ENCODE measurements around the gene PRKAG2.
"Not testable (repeated sequence)": the region's sequence is repeated elsewhere in the genome, so short reads cannot be mapped to it uniquely, and the experiment has no call there.

Gene PRKAG2

DNA sequence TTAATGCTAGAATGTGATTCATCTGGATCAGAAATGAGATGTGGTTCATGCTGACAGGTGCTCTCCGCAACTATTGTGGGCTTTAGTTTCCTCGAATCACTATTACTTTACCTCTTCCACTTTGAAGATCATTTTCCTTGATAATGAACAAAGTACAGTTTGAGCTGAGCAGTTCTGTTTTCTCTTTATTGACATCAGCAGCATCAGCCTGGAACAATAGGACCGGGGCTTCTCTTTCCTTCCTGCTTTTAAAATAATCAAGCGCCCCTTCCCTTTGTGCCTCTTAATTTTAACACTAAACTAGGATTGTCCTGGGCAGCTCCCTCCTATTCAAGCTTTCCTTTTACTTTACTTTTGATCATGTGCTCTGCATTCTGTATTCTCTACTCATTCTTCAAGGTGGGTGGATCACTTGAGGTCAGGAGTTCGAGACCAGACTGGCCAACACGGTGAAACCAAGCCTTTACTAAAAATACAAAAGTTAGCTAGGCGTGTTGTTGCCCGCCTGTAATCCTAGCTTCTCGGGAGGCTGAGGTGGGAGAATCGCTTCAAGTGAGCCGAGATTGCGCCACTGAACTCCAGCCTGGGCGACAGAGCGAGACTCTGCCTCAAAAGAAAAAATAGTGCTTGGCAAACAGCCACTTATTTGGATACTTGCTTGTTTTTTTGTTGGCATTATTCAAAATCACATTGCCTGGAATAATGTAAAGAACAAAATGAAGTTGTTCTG lies 290.2 kb downstream of the PRKAG2 start:
- no peak for DNase-seq (ENCODE audit: low spot score)

GRCh38 chr7:151585744-151586393 lies 291.0 kb downstream of the PRKAG2 start:
- DNase-seq (ENCODE audit: low spot score) = no peak

DNA sequence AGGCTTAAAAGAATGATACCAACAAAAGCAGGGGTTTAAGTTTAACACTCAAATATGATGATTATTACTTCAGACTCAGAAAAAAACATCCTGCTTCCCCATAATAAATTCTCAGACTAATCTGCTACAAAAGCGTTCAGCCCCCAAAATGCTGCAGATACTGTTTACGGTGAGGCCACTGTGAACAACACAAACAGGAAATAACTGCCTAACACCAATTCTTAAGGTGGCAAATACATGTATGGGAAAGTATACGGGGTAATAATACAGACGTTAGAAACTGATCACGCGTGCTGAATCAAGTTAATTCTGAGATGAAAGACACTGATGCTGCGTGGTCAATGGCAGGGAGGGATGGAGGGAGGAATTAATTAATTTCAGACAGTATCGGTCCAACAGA lies 295.2 kb downstream of the PRKAG2 start:
- no peak for DNase-seq (ENCODE audit: low spot score)

GRCh38 chr7:151579644-151580043 lies 297.3 kb downstream of the PRKAG2 start:
- no peak for DNase-seq (ENCODE audit: low spot score)

DNA sequence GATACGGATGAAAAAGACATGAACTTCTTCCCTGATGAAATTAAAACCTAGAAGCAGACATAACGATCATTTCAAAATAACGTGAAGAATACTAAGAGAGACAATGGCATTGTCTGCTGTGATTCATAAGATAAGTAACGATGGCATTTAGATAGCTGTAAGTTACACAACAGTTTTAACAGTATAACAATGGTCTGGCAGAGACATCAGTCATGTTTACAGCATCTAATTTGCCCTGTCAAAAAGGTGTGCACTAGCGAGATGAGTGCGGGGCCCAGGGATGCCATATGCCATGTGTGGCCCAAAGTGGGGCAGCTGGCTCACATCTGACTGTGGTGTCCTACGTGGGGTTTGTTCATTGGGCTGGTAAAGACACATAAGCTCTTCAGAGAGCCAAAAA lies 301.5 kb downstream of the PRKAG2 start:
- DNase-seq (ENCODE audit: low spot score) = no peak

- DNase-seq (ENCODE audit: low spot score) = not testable (repeated sequence)
Observed at GRCh38 chr7:151573046-151573445, 303.9 kb downstream of the PRKAG2 start.

DNA sequence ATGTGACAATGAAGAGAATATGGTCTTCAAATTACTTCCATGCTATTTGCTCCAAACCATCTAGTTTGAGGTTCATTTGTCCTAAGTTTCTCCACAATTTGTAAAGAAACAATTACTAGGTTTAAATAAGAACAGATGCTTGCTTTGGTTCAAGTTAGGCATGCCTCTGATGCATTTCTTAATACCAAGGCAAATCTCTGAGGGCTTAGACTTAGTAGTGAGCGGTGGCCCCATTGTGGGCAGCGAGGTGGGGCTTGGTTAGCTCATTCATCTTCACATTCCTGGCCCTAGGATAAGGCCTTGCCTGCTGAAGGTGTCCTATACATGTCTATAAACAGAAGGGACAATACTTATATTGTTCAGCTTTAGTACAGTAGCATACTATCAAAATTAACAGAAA lies 304.8 kb downstream of the PRKAG2 start:
- no peak for DNase-seq (ENCODE audit: low spot score)

GRCh38 chr7:151571471-151571870 lies 305.4 kb downstream of the PRKAG2 start:
- DNase-seq (ENCODE audit: low spot score) = no peak

- DNase-seq (ENCODE audit: low spot score) = peak; percentile 22
Observed at GRCh38 chr7:151570366-151570915, 306.5 kb downstream of the PRKAG2 start.

DNA sequence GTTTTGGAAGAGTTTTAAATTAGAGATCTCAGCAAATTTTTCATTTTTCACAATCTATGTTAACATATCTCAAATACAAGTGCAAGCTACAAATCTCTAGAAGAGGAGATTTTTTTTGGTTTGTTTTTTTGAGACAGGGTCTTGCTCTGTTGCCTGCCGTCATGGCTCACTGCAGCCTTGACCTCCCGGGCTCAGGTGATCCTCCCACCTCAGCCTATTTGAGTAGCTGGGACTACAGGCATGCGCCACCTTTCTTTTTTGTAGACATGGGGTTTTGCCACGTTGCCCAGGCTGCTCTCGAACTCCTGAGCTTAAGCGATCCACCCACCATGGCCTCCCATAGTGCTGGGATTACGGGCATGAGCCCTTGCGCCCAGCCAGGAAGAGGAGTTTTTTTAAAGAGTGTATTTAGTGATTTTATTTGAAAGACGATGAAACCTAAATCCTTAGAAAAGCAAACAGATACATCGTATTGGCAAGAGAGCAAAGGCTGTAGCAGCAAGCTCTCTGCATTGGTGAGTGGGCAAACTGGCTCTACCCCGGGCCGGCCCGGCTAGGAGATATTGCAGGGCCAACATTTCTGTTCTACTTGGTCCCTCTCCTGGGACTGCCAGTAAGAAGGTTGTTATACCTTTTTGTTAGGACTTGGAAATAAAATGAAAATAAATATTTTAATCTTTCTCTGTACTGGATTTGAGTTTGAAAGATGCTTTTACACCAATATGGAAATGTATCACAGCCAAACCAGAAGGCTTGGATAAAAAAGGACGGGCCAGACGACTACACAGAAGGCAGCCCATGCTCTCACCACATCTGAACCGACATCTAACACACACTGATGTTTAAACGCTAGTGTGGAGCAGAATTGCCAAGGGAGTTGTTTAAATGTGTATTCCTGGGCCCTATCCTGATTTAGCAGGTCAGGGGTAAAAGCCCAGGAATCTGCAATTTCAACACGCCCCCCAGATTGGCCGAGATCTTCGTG lies 307.7 kb downstream of the PRKAG2 start:
- no peak for DNase-seq (ENCODE audit: low spot score)

DNA sequence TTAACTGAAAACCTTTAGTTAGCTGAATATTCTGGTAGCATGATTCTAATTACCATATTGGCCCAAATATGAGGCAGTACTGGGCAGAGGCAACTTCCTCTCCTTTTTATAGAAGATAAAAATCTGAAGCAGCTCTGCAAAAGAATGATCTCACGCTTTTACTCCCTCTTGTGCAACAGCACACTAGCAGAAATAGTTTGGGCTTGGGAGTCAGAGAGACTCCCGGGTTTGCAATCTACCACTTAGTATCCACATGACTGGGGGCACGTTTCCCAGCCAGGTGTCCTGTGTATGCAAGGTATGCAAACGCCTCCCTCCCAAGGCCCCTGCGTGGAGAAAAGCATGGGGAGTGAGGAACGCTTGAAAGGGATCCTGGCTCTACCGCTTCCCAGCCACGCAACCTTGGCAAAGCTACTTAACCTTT lies 310.0 kb downstream of the PRKAG2 start:
- DNase-seq (ENCODE audit: low spot score) = no peak

DNA sequence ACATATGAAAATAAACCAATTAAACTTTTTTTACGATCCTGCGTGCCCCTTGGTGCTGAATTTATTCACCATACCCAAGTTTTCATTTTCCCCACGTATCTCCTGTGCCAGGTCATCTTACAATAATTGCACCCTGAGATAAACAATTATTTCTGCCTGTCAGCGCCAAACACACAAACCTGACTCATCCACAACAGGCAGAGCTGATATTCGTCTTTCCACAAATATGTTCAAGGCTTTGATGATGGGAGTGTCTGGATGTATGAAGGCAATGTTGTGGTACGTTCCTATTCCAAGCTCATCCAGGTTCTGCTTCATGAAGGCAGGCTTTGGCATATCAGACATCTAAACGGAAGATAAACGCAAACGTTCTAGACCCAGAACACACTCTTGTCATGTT lies 311.4 kb downstream of the PRKAG2 start:
- no peak for DNase-seq (ENCODE audit: low spot score)

DNA sequence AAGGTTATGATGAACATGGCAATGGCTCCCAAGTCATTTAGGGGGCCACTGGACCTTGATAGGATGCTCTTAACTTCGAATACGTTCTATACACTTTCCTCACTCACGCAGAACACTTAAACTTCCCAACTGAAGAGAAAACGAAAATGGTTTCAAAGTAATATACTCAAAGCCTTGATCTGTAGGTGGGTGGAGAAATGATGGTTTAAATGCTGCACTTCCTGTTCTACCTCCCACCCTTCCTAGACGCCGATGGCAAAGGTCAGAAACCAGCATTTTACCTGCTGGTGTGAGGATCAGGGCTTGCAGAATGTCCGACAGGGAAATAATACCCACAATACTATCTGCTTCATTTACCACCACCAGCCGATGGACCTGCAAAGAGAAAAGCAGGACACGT lies 316.7 kb downstream of the PRKAG2 start:
- DNase-seq (ENCODE audit: low spot score) = no peak

DNA sequence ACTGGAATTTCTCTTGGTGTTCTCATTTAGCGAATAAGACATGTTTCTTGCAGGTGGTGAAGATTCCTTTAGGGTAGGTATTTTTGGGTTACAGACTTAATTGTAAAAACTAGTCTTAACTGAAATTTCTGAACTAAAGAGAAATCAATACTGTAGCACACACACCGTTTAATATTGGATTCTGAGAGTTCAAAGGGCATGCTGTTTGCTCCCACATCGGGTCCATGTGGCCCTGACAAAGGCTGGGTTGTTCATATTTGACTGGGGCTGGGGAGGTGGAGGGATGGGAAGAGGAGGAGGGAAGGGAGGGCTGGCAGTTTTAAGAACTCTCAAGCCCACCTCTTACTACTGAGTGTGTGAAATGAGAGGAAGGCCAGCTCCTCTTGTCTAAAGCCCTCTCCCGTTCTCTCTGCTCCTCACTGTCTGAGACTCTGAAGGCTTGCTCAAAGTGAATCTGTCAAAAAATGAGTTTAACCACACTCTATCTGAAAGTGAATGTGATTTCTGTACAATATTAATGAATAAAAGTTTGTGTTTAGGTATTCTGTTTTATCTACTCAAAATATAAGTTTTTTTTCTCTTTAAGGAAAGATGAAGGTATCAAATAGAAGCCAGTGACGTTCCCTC lies 317.2 kb downstream of the PRKAG2 start:
- DNase-seq (ENCODE audit: low spot score) = no peak

GRCh38 chr7:151558575-151558974 lies 318.3 kb downstream of the PRKAG2 start:
- no peak for DNase-seq (ENCODE audit: low spot score)

DNA sequence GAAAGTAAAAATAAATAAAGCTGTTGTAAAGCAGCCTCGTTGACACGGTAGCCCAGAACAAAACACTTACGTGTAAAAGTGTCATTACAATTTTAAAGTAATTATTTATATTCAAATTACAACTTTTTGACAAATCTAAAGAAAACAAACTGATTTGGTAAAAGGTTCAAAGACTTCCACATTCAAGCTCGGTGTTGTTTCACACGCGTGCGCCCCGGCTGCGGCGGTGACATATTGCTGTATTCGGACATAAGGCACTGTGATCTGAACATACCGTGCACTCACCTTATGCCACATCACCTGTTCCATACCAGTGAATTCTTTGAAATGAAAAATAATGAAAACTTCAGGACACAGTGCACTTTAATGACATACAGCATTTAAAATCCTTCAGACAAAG lies 320.3 kb downstream of the PRKAG2 start:
- no peak for DNase-seq (ENCODE audit: low spot score)

DNA sequence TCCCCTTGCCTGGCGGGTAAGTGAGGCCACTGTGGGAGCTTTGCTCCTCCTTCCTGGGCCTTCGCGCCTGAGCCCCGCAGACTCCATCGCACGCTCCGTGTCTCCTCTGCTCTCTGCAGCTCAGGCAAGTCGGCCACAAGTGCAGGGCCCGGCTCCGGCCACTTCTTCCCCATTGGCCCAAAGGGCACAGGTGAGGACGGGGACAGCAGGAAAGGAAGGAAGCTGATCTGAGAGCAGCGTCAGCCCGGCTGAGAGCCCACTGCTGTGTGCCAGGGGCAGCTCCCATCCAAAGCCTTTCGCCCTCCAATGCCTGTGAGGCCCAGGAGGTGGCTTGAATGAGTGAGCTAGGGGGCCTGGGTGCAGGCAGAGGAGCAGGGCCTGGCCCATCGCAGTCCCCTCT lies 323.6 kb downstream of the PRKAG2 start:
- DNase-seq (ENCODE audit: low spot score) = no peak

DNA sequence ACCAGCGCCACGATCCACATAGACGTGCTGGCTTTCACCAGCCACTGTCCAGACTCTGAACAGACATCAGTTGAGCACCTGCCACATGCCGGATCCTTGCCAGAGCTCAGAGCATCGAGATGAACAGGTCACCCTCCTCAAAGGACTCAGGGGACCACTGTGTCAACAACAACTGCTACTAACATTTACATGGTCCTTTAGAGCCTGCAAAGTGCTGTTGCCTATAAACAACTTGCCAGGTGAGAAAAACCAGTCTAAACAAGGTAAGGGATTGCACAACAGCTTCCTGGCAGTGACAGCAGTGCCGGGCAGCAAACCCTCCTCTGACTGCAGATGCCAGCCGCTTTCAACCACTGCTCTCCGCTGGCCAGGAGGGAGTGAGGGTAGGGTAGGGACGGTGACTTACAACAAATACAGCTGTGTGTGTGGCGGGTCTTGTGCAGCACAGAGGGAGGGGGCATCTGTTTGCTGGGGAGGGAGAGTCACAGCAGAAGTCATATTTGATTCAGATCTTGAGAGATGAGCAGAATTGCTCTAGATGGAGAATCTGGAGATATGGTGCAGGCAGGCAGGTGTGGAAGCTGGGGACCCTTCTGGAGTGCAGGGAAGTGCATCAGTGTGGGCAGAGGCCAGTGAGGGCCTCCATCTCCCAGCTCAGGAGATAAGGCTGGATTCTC lies 324.4 kb downstream of the PRKAG2 start:
- no peak for DNase-seq (ENCODE audit: low spot score)

- DNase-seq (ENCODE audit: low spot score) = no peak
Observed at GRCh38 chr7:151551820-151552219, 325.1 kb downstream of the PRKAG2 start.

DNA sequence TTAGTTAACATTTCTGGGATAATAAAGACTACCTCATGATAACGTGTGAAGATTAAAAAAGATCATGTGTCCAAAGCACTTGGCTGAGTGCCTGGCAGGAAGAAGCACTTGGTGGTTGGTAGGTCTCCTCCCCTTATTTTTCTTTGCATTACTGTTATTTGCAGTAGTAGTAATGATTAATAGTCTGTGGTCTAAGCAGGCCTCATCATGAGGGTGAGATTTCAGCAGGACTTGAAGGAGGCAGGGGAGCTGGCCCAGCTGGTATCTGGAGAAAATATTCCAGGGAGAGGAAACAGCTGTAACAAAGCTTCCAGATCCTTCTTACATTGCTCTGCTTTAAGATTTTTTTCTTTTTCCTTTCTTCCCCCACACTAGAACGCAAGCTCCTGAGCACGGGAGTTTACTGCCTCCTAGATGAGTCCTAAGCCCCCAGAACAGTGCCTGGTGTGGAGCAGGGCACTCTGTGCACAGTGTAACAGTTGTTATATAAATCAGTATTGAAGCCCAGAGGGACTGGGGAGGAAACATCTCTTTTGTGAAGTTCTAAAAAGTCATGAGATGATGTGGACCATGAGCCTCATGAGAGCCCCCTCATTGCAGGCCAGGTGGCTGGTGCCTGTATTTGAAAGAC lies 326.1 kb downstream of the PRKAG2 start:
- peak; percentile 18 for DNase-seq (ENCODE audit: low spot score)

DNA sequence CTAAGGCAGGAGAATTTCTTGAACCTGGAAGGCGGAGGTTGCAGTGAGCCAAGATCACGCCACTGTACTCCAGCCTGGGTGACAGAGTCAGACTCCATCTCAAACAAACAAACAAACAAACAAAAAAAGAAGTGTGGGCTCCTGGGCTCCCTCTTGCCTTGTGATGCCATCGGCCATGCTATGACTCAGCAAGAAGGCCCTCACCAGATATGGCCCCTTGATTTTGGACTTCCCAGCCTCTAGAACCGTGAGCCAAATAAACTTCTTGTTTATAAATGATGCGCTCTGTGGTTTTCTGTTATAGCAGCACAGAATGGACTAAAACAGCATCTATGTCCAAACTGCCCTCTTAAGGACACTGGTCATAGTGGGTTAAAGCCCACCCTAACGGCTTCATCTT lies 327.3 kb downstream of the PRKAG2 start:
- no peak for DNase-seq (ENCODE audit: low spot score)

Data from kidney capillary endothelial cell (primary cell).